Activated T-cell treated with anti-CD3 and anti-CD28 coated beads, Interleukin-2, amount 50 U/mL, for 72 hours (primary cell): ENCODE measurements around the gene SIX3. TPM values are rescaled to one million over a fixed set of nuclear protein-coding genes. Genes with fewer than 3 reads are reported as not detected.

Source experiments
- ATAC-seq, 2 donors: fragments of 150-1000 bp; cut with Tn5 transposase; replicated peaks in 1 of 2; 2 replicates each; pipeline ENCODE4 v1.10.0; 2021; ENCODE audit warnings: moderate library complexity in 2 of 2, mild to moderate bottlenecking in 1 of 2
- DNase-seq, 2 donors: peaks; one replicate each; pipeline ENCODE4 v3.0.0; 2021 to 2022; ENCODE audit warnings: mixed read lengths in 1 of 2
- H3K27ac Mint-ChIP-seq: one replicate; pipeline ENCODE4 v1.8.0; 2022; ENCODE audit warnings: mild to moderate bottlenecking, moderate library complexity, mixed read lengths
- H3K27me3 Mint-ChIP-seq: one replicate; pipeline ENCODE4 v1.8.0; 2022; ENCODE audit warnings: low read depth, mixed read lengths
- H3K36me3 Mint-ChIP-seq, 2 donors: one replicate each; pipeline ENCODE4 v1.8.0; 2022; ENCODE audit warnings: mixed read lengths in 2 of 2, mild to moderate bottlenecking in 1 of 2; ENCODE audit not compliant: insufficient read depth in 2 of 2
- H3K4me1 Mint-ChIP-seq: one replicate; pipeline ENCODE4 v1.8.0; 2022; ENCODE audit warnings: low read depth, mixed read lengths
- H3K4me3 Mint-ChIP-seq, 2 donors: one replicate each; pipeline ENCODE4 v1.8.0; 2022; ENCODE audit warnings: mild to moderate bottlenecking in 2 of 2, mixed read lengths in 2 of 2, moderate library complexity in 2 of 2
- H3K9me3 Mint-ChIP-seq, 2 donors: one replicate each; pipeline ENCODE4 v1.8.0; 2022; ENCODE audit warnings: mixed read lengths in 2 of 2
- total RNA-seq, 2 donors: library from RNA; stranded (reverse); gene quantifications; one replicate each; pipeline ENCODE4 v1.2.3, GENCODE V29; 2022

The SIX3 gene
- total RNA-seq, 2 donors from 2014 or later, result not detected

DNA sequence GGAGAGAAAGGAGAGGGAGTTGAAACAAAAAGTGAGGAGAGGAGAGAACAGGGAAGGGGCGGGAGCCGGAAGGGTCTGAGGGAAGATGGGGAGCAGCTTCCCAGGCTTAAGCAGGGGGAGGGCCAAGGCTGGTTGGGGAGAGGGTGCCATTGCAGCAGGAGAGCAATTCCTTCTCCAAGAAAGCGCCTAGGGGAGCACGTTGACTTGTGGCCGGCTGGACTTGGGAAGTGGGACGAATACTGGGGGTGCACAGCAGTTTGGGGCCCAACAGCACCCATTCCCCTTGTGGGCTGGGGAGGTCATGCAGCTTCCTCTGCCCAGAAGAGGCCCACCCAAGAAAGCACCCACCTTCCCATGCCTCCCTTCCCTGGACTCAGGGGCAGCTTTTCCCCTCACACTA, 9.6 kb downstream of the SIX3 start:
- Mint-ChIP-seq H3K27ac (no peak overlapping the region), H3K9me3 (no peaks in the 10 kb centered on the region), H3K27me3 (peaks cover 91% of the 10 kb centered on the region), H3K4me1 (peaks cover 25% of the 10 kb centered on the region), H3K4me3 (peak overlapping the region in 1 of 2 donors; percentile 37), H3K36me3 (no peaks in the 10 kb centered on the region)
- DNase-seq, result no peak
- no peak for ATAC-seq

DNA sequence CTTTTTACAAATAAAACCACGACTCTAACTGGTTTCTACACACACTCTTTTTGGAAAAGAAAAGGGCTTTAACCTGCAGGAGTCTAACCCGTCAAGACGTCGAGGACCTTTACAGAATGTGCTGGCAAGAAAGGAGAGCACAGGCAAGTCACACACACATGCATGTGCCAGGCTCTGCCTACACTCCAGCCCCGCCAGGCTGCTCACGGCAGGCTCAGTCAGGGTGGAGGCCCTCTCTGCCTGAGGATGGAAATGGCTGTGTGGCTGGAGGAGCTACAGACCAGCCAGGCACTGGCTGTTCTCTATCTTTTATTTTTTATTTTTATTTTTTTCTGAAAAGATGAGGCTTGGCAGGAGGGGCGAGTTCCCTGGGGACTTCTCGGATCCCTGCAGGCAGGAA, 10.2 kb downstream of the SIX3 start:
- H3K27ac Mint-ChIP-seq, result no peak overlapping the region
- DNase-seq (no peak), ATAC-seq (no peak)
- H3K4me3 Mint-ChIP-seq, result peak overlapping the region; percentile 0 to 19
- peaks cover 25% of the 10 kb centered on the region for H3K4me1 Mint-ChIP-seq
- no peaks in the 10 kb centered on the region for H3K36me3 Mint-ChIP-seq
- H3K9me3 Mint-ChIP-seq, result no peaks in the 10 kb centered on the region
- H3K27me3 Mint-ChIP-seq, result peaks cover 91% of the 10 kb centered on the region

DNA sequence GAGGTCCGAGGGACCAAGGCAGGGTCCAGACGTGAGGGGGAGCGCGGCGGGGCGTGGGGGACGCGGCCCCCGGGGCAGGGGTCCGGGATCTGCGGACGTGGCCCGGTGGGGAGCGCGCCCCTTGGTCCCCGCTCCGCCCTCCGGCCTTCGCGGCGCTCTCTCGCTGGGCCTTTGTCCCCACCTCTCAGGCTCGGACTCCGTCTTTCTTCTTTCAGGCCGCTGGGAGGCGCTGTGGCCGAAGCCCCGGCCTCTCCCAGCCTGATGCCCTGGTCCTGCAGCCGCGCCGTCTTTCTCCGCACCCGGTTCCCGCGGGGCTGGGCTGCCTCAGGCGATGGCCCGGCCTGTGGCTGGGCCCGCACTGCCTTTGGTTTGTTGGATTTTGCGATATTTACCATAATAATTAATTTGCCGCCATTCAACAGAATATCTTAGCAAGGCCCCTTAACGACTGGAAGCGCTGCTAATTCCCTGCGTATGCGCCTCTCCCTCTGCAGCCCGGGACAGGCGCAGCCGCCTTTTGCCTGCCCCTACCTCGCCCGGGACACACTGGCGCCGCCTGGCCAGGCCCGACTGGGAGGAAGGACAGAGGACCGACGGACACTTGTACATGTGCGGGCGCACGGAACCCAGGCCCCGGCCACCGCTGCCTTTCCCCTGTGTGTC, 10.8 kb downstream of the SIX3 start:
- ATAC-seq (peak; percentile 75 to 78), DNase-seq (peak; percentile 57 to 73)
- Mint-ChIP-seq H3K9me3 (no peaks in the 10 kb centered on the region), H3K4me3 (peak overlapping the region; percentile 68 to 75), H3K27ac (no peak overlapping the region), H3K36me3 (no peaks in the 10 kb centered on the region), H3K4me1 (peaks cover 25% of the 10 kb centered on the region), H3K27me3 (peaks cover 90% of the 10 kb centered on the region)

DNA sequence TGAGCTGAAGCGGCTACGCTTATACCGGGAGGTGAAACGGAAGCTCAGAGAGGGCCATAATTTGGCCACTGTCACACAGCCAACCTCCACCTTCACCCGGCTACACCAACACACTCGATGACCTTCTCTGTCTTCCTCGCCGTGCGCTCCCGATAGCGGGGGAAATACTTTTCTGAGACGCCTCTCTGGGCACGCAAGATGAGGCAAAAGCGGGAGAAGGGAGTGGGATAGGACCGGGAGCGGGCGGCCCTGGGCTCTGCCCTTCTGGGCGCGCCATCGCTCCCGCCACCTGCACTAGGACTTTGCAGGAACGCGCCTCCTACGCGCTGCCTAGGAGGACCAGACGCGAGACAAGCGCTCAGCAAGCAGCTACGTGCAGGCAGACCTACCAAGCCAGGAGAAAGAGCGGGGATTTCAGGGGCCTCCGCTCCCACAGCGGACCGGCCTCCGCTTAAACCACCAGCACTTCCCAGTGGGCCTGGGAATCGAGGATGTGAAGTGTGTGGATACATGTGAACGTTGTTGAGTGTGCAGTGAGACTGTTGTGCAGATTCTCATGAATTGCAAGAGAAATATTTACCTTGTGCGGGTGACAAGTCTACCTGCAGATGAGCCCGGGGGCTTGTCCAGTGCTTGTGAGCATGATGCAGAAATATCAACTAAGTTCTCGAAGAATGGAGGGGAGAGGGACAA, 11.4 kb downstream of the SIX3 start:
- peaks cover 25% of the 10 kb centered on the region for H3K4me1 Mint-ChIP-seq
- H3K4me3 Mint-ChIP-seq, result peak overlapping the region; percentile 68 to 75
- ATAC-seq, result no peak
- peaks cover 85% of the 10 kb centered on the region for H3K27me3 Mint-ChIP-seq
- DNase-seq, result no peak
- no peak overlapping the region for H3K27ac Mint-ChIP-seq
- H3K36me3 Mint-ChIP-seq, result no peaks in the 10 kb centered on the region
- no peaks in the 10 kb centered on the region for H3K9me3 Mint-ChIP-seq

DNA sequence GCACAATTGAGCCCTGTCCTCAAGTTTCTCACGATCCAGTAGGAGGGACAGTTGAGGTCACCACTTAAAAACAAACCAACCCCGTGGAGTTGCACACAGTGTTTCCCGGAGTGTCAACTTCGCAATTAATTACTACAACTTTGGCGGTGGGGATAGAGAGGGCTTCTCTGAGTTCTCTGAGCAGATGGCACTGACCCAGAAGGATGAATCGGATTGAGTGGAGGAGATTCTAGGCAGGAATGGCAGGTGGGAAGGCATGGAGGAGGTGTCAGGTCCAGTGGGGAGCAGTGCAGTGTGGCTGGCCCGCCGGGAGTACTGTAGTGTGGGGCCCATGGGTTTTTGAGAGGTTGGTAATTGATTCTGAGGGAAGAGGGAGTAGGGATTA, 12.0 kb downstream of the SIX3 start:
- peaks cover 25% of the 10 kb centered on the region for H3K4me1 Mint-ChIP-seq

DNA sequence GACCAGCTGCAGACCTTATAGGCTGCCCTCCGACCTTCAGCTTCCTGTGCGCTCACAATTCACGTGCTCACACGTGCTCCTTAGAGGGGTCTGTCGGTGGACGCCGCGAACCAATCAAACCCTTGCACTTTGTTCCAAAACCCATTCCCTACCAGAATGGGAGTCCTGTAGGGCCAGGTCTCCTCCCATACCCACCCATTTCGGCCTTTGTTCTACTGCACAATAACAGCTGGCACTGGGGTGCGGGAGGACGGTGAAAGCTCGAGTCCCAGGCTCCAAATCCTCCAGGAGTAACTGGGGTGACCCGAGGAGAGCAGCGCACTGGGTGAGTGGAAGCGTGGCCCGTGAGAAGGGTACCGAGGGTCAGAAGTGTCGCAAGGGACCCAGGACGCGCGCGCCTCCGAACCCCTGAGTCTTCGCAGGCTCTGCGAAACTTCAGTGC, 13.0 kb downstream of the SIX3 start:
- H3K36me3 Mint-ChIP-seq, result no peaks in the 10 kb centered on the region
- DNase-seq, result no peak
- no peaks in the 10 kb centered on the region for H3K9me3 Mint-ChIP-seq
- no peak overlapping the region for H3K27ac Mint-ChIP-seq
- peak overlapping the region; percentile 74 to 77 for H3K4me3 Mint-ChIP-seq
- ATAC-seq, result no peak
- H3K27me3 Mint-ChIP-seq, result peaks cover 71% of the 10 kb centered on the region
- H3K4me1 Mint-ChIP-seq, result peaks cover 25% of the 10 kb centered on the region

More for the DNA sequence above, 12.0 kb downstream of the SIX3 start:
- ATAC-seq, result no peak
- Mint-ChIP-seq H3K9me3 (no peaks in the 10 kb centered on the region), H3K27me3 (peaks cover 80% of the 10 kb centered on the region), H3K27ac (no peak overlapping the region), H3K36me3 (no peaks in the 10 kb centered on the region), H3K4me3 (peak overlapping the region in 1 of 2 donors; percentile 68)
- no peak for DNase-seq

DNA sequence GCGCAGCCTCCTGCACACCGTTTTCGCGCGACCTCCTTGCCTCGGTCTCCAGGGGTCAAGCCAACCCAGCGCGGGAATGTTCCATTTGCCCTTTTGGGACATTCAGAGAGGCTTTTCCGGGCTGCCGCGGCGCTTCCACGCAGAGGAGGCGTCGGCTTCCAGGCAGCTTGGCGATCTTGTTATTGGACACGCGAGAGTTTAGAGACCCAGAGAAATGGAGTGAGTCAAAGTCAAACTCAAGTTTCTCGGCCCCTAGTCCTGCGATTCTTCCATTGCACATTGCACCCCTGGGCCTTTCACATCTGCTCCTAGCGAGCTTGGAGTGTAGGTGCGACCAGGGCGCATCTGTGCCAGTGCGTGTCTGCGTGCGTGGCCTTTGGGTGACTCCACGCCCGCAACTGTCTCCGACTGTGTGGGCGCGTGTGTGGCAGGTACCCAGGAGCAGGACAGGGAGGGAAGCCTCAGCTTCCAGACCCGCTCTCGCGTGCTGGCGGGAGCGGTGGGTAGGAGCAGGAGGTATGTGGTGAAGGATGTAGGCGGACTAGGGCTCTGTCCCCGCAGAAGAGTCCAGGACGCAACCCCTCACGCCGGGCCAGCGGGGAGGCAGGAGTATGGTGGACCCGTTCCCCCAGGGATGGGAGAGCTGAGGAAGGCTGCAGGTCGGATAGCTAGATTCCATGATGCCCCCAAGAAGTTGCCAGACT, 13.5 kb downstream of the SIX3 start:
- Mint-ChIP-seq H3K27me3 (peaks cover 74% of the 10 kb centered on the region), H3K27ac (no peak overlapping the region), H3K36me3 (no peaks in the 10 kb centered on the region), H3K4me3 (peak overlapping the region; percentile 74 to 77), H3K9me3 (no peaks in the 10 kb centered on the region), H3K4me1 (peaks cover 25% of the 10 kb centered on the region)
- ATAC-seq (peak in 1 of 2 donors; percentile 13), DNase-seq (no peak)

DNA sequence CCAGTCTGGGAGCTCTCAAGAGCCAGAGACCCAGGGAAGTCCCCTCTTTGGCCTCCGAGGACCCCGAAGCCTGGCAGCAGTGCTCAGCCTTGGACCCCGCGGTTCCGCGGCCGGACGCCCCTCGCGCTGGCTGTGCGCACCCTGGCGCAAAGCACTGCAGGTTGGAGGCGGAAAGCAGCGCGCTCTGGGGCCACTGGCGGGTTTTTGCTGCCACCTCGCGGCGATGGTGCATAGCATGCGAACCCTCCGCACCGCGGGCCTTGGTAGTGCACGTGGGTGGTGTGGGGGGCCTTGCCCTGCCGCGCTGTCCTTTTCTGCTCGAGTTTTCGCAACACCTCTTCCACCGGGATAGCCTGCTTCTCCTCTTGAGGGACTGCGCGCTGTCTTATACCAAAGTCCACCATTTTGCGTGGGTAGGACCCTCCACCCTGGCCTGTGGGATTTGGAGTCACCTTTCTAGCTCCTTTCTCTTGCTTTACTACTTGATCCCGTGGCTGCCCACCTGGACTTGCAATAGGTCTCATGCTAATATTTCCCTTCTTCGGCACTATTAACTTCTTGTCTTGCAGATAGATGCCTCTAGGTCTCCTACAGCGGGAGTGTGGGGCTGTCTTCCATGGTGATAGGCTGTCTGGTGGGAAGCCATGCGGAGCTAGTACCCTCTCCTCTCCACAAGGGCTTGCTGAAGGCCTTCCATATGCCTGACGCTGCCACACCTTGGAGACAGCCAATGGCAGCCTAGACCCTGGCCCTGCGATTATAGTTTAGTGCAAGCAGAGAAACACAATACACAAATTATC, 14.3 kb downstream of the SIX3 start:
- H3K4me1 Mint-ChIP-seq, result peaks cover 25% of the 10 kb centered on the region
- peaks cover 69% of the 10 kb centered on the region for H3K27me3 Mint-ChIP-seq
- no peaks in the 10 kb centered on the region for H3K9me3 Mint-ChIP-seq
- no peak overlapping the region for H3K27ac Mint-ChIP-seq
- DNase-seq (peak; percentile 86), ATAC-seq (peak; percentile 79 to 80)
- no peaks in the 10 kb centered on the region for H3K36me3 Mint-ChIP-seq
- H3K4me3 Mint-ChIP-seq, result peak overlapping the region; percentile 74 to 77

DNA sequence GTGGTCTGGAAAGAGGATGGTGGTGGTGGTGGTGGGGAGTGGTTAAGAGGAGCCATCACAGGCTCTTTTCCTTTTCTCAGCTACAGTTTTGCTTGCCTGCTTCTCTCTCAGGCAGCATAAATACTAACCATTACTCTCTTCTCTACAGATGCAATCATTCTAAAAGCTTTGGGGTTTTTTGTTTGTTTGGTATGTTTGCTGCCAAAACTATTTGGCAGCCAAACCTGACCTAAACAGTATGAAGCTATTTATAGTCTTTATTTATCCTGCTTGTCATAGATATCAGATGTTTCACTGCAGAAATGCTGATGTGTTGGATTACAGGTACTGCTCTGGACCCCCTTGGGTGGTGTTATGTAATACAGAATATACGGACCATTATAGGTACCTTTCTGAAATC, 15.3 kb downstream of the SIX3 start:
- no peaks in the 10 kb centered on the region for H3K36me3 Mint-ChIP-seq

DNA sequence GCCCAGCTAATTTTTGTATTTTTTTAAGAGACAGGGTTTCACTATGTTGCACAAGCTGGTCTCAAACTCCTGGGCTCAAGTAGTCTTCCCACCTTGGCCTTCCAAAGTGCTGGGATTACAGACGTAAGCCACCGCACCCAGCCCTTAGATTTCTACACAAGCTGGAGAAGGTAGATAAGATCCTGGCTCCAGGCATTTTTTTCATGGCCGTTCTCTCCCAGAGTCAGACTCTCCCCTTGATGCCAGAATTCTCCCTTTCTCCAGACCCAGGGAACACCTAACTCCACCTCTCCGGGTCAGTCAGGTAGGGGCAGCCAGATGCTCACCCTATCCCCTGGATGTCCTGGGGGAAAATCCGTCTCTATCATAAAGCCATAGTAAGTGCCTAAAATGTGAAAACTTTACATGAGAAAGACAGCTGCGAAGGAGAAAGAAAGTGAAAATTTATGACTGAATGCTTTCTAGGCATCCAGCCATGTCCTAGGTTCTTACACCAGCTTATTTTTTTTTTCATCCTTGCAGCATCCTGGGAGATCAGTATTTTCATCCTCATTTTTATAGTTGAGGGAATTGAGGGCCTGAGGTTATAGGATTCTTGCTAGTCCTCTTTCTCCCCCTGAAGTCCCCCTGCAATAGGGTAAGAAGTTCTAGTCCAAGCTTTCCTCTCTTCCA, 16.3 kb downstream of the SIX3 start:
- ATAC-seq (no peak), DNase-seq (no peak)
- peaks cover 65% of the 10 kb centered on the region for H3K27me3 Mint-ChIP-seq
- H3K4me3 Mint-ChIP-seq, result no peak overlapping the region
- no peaks in the 10 kb centered on the region for H3K36me3 Mint-ChIP-seq
- H3K9me3 Mint-ChIP-seq, result no peaks in the 10 kb centered on the region
- H3K4me1 Mint-ChIP-seq, result peaks cover 20% of the 10 kb centered on the region
- H3K27ac Mint-ChIP-seq, result no peak overlapping the region

More for the DNA sequence above, 15.3 kb downstream of the SIX3 start:
- peaks cover 68% of the 10 kb centered on the region for H3K27me3 Mint-ChIP-seq
- DNase-seq (no peak), ATAC-seq (no peak)
- H3K4me1 Mint-ChIP-seq, result peaks cover 25% of the 10 kb centered on the region
- no peak overlapping the region for H3K27ac Mint-ChIP-seq
- no peaks in the 10 kb centered on the region for H3K9me3 Mint-ChIP-seq
- no peak overlapping the region for H3K4me3 Mint-ChIP-seq

DNA sequence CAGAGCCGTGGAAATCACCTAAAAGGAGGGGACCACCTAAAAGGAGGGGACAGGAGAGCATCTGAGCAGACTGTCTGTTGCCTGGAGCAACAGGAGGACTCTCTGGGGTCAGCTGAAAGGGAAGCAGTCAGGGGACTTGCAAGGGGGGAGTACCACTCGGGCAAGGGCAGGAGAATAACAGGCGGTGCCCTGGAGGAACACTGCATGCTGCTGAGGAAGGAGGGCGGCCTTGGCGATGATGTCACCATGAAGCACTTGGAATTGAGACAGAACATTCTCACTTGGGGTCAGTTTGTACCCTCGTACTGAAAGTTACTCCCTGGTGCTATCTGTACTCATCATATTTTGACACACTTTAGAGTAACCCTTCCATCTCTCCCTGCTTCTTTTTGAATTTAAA, 18.4 kb downstream of the SIX3 start:
- no peaks in the 10 kb centered on the region for H3K36me3 Mint-ChIP-seq

DNA sequence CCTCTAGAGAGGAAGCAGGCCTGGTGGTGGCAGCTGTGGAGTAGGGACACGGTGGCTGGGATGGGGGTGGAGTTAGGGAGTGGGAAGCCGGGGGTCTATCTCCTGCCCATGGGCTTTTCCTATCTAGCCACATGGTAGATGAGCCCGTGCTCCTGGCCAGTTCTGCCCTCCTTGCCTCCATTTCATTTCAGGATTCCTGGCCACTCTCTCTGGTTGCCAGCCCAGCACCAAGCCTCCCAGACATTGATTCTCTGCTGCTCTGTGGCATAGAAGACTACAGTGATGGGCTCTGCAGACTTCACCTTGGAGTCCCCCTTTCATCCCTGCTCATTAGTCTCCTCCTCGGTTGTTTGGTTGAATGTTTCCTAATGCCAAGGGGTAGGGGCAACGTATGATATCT, 19.4 kb downstream of the SIX3 start:
- H3K4me1 Mint-ChIP-seq, result no peaks in the 10 kb centered on the region
- H3K27me3 Mint-ChIP-seq, result peaks cover 52% of the 10 kb centered on the region
- ATAC-seq (no peak), DNase-seq (no peak)
- no peak overlapping the region for H3K4me3 Mint-ChIP-seq
- no peak overlapping the region for H3K27ac Mint-ChIP-seq
- no peaks in the 10 kb centered on the region for H3K9me3 Mint-ChIP-seq
- H3K36me3 Mint-ChIP-seq, result no peaks in the 10 kb centered on the region

More for the DNA sequence above, 18.4 kb downstream of the SIX3 start:
- H3K27ac Mint-ChIP-seq, result no peak overlapping the region
- peaks cover 63% of the 10 kb centered on the region for H3K27me3 Mint-ChIP-seq
- DNase-seq, result no peak
- H3K9me3 Mint-ChIP-seq, result no peaks in the 10 kb centered on the region
- peaks cover 5% of the 10 kb centered on the region for H3K4me1 Mint-ChIP-seq
- H3K4me3 Mint-ChIP-seq, result no peak overlapping the region
- ATAC-seq, result no peak
